HL-60 (cell line): ENCODE results near the gene C1QTNF7.

Experiments
- DNase-seq, 2 experiments: peaks; one replicate each; pipeline ENCODE4 v3.0.0-alpha.2; 2010 to 2020; ENCODE audit warnings: low read depth in 1 of 2, low spot score in 1 of 2
- H3K27ac ChIP-seq: fragments of 250-450 bp; sonication (Bioruptor Pico); replicated peaks from 2 replicates; pipeline ENCODE4 v1.5.1; 2020; ENCODE audit warnings: mild to moderate bottlenecking, moderate library complexity
- H3K27me3 ChIP-seq: fragments of 250-450 bp; sonication (Bioruptor Pico); 2 replicates; pipeline ENCODE4 v1.5.1; 2021; ENCODE audit warnings: mild to moderate bottlenecking, moderate library complexity; ENCODE audit not compliant: insufficient read depth, poor library complexity, severe bottlenecking
- H3K4me3 ChIP-seq: replicated peaks from 2 replicates; pipeline ENCODE4 v1.5.1; 2011; ENCODE audit warnings: mild to moderate bottlenecking, control low read depth, low read length; ENCODE audit not compliant: insufficient read depth
- GABPA ChIP-seq: IDR thresholded peaks from 2 replicates; pipeline ENCODE4 v1.6.1; 2012; ENCODE audit warnings: low read depth
- POLR2AphosphoS5 ChIP-seq: IDR thresholded peaks from 2 replicates; pipeline ENCODE4 v1.6.1; 2012; ENCODE audit warnings: low read depth
- SPI1 ChIP-seq: IDR thresholded peaks from 2 replicates; pipeline ENCODE4 v1.6.1; 2012; ENCODE audit warnings: low read depth, mild to moderate bottlenecking, borderline replicate concordance
- TF ChIP-seq, protein P1 (sequence below): IDR thresholded peaks from one replicate; pipeline ENCODE4 v1.5.1; 2011; ENCODE audit warnings: low read length, control low read depth, inconsistent platforms; ENCODE audit not compliant: insufficient read depth
- TF ChIP-seq, protein P2 (sequence below): IDR thresholded peaks from 2 replicates; pipeline ENCODE4 v1.6.1; 2012; ENCODE audit warnings: low read depth; ENCODE audit not compliant: insufficient replicate concordance

The C1QTNF7 gene

DNA sequence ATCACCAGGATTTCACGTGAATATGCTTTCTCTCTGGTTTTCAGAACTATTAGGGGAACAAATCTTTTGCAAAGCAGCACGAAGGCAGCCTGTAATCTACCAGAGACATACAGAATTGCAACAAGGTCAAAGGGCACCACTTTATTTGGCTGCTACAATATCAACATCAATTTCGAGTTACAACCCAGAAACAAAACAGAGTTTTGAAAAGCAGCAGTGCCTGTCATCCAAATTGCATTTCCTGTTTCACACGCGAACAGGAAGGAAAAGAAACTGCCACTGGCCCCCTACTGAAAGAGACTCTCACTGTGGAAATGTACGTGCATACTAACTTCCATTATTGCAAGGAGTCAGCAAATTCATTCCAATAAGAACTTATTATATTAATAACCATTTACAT is 17.1 kb upstream of the C1QTNF7 start:
- Histone ChIP-seq H3K27ac (peak overlapping the region; percentile 61), H3K27me3 (no peaks in the 10 kb centered on the region), H3K4me3 (no peak overlapping the region)
- TF ChIP-seq, protein P1, sequence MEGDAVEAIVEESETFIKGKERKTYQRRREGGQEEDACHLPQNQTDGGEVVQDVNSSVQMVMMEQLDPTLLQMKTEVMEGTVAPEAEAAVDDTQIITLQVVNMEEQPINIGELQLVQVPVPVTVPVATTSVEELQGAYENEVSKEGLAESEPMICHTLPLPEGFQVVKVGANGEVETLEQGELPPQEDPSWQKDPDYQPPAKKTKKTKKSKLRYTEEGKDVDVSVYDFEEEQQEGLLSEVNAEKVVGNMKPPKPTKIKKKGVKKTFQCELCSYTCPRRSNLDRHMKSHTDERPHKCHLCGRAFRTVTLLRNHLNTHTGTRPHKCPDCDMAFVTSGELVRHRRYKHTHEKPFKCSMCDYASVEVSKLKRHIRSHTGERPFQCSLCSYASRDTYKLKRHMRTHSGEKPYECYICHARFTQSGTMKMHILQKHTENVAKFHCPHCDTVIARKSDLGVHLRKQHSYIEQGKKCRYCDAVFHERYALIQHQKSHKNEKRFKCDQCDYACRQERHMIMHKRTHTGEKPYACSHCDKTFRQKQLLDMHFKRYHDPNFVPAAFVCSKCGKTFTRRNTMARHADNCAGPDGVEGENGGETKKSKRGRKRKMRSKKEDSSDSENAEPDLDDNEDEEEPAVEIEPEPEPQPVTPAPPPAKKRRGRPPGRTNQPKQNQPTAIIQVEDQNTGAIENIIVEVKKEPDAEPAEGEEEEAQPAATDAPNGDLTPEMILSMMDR, result no peak
- no peak for TF ChIP-seq POLR2AphosphoS5
- peak; percentile 60; the same call in 1 of the 2 replicates for TF ChIP-seq SPI1
- no peak for TF ChIP-seq GABPA
- DNase-seq, result peak in 1 of 2 experiments; percentile 71

GRCh38 chr4:15412461-15412860 is 15.4 kb upstream of the C1QTNF7 start:
- no peak overlapping the region for H3K4me3 ChIP-seq
- no peak for DNase-seq
- H3K27ac ChIP-seq, result no peak overlapping the region
- no peaks in the 10 kb centered on the region for H3K27me3 ChIP-seq
- TF ChIP-seq POLR2AphosphoS5 (no peak), GABPA (no peak), SPI1 (no peak)
- TF ChIP-seq, protein P2, sequence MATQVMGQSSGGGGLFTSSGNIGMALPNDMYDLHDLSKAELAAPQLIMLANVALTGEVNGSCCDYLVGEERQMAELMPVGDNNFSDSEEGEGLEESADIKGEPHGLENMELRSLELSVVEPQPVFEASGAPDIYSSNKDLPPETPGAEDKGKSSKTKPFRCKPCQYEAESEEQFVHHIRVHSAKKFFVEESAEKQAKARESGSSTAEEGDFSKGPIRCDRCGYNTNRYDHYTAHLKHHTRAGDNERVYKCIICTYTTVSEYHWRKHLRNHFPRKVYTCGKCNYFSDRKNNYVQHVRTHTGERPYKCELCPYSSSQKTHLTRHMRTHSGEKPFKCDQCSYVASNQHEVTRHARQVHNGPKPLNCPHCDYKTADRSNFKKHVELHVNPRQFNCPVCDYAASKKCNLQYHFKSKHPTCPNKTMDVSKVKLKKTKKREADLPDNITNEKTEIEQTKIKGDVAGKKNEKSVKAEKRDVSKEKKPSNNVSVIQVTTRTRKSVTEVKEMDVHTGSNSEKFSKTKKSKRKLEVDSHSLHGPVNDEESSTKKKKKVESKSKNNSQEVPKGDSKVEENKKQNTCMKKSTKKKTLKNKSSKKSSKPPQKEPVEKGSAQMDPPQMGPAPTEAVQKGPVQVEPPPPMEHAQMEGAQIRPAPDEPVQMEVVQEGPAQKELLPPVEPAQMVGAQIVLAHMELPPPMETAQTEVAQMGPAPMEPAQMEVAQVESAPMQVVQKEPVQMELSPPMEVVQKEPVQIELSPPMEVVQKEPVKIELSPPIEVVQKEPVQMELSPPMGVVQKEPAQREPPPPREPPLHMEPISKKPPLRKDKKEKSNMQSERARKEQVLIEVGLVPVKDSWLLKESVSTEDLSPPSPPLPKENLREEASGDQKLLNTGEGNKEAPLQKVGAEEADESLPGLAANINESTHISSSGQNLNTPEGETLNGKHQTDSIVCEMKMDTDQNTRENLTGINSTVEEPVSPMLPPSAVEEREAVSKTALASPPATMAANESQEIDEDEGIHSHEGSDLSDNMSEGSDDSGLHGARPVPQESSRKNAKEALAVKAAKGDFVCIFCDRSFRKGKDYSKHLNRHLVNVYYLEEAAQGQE, result no peak
- TF ChIP-seq, protein P1, result no peak

- no peak overlapping the region for H3K4me3 ChIP-seq
- TF ChIP-seq, protein P2, result no peak
- TF ChIP-seq SPI1, result no peak
- DNase-seq, result no peak
- no peaks in the 10 kb centered on the region for H3K27me3 ChIP-seq
- no peak overlapping the region for H3K27ac ChIP-seq
Observed at GRCh38 chr4:15413010-15413622, 14.7 kb upstream of the C1QTNF7 start.

DNA sequence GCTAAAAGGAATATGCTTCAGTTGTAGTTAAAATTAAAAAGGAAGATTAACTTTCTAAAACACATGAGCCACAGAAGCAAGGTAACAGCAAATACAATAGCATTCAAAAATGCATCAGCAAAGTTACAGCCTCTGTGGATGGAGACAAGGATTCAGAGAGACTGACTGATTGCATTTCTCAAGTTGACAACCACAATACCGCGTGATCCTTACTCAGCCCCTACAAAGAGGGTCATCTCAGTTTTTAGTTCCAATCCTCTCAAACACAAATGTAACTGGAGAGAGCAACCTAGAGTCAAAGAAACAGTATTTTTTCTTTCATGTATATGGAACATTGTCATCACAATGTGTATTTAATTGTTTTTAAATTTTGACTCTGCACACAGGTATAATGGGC is 14.2 kb upstream of the C1QTNF7 start:
- TF ChIP-seq SPI1 (no peak), POLR2AphosphoS5 (no peak), GABPA (no peak)
- TF ChIP-seq, protein P2, result no peak
- TF ChIP-seq, protein P1, result no peak
- H3K27me3 ChIP-seq, result no peaks in the 10 kb centered on the region
- DNase-seq, result no peak
- no peak overlapping the region for H3K27ac ChIP-seq
- H3K4me3 ChIP-seq, result no peak overlapping the region
